Subcutaneous abdominal adipose tissue (tissue), 5 donors: ENCODE data around the gene SKP1.
A peak's percentile ranks its signal among the peaks of the same experiment; 100 is the strongest.
"Not testable (repeated sequence)": the region's sequence is repeated elsewhere in the genome, so short reads cannot be mapped to it uniquely, and the experiment has no call there.

ENCODE experiments used
- H3K27ac ChIP-seq: one replicate; pipeline ENCODE4 v1.7.0; 2013; ENCODE audit warnings: low read depth, mild to moderate bottlenecking, inconsistent platforms, low read length, moderate library complexity
- H3K27me3 ChIP-seq, 5 donors: one replicate each; pipeline ENCODE4 v1.7.0; 2013; ENCODE audit warnings: low read length in 5 of 5, inconsistent platforms in 1 of 5; ENCODE audit not compliant: control insufficient read depth in 5 of 5, insufficient read depth in 4 of 5
- H3K36me3 ChIP-seq, 5 donors: one replicate each; pipeline ENCODE4 v1.7.0; 2013; ENCODE audit warnings: low read length in 5 of 5; ENCODE audit not compliant: control insufficient read depth in 5 of 5, insufficient read depth in 5 of 5
- H3K4me1 ChIP-seq, 5 donors: one replicate each; pipeline ENCODE4 v1.7.0; 2013; ENCODE audit warnings: low read length in 5 of 5, mild to moderate bottlenecking in 3 of 5, moderate library complexity in 1 of 5; ENCODE audit not compliant: control insufficient read depth in 5 of 5, insufficient read depth in 5 of 5
- H3K4me3 ChIP-seq, 5 donors: one replicate each; pipeline ENCODE4 v1.7.0; 2013; ENCODE audit warnings: low read length in 5 of 5, low read depth in 1 of 5
- H3K9ac ChIP-seq, 5 donors: one replicate each; pipeline ENCODE4 v1.7.0; 2013; ENCODE audit warnings: low read length in 5 of 5, mild to moderate bottlenecking in 4 of 5, moderate library complexity in 3 of 5
- H3K9me3 ChIP-seq, 5 donors: one replicate each; pipeline ENCODE4 v1.7.0; 2013; ENCODE audit warnings: low read length in 5 of 5; ENCODE audit not compliant: control insufficient read depth in 5 of 5
- donor health status: healthy.
- donor health status: healthy.
- donor health status: healthy.
- donor health status: healthy.
- donor health status: healthy.

The SKP1 gene

DNA sequence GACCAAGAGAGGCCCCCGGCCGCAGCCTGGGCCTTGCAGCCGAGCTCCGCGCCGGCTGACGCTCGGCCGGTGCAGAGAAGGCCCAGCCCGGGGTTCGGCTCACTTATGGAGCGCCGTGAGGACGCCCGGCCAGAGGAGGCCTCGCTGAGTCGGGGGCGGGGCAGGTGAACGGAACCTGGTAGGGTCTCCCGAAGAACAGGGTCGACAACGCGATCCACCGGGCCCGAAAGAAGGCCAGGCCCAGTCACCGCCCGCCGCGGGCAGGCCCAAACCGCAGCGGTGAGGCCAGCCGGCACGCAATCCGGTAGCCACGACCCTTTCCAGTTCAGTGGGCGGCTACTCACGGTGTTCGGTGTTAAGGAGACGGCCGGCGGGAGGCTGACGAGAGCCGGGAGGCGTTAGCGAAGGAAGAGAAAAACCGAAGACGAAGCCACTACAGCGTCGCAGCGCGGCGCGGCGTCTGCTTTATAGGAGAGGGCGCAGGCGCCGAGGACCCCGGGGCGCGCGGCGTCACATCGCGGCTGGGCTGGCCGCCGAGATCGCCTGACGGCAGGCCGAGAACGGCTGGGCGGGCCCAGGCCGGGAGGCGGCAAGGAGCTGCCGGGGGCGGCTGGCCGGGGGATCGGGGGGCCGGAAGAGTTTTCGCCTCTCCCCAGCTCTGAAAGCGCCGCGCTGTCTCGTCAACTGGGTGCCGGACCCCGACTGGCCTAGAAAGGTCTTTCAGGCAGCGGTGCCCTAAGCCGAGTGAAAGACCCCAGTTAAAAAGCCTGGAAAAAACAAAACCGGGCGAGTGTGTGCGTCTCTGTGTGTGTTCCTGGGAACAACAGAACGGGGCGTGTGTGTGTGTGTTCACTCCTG, at the start of gene SKP1:
SKP1 (minus strand) TSS at position 440 of the 858 bp plus-strand sequence. CDS start 2,928 bp downstream, outside the sequence.
- Histone ChIP-seq H3K36me3 (peaks cover 4 to 15% (median 14%) of the 10 kb centered on the region in 5 donors), H3K4me3 (peak within 1 kb of the TSS; percentile 94 to 98 (median 96)), H3K9me3 (no peaks in the 10 kb centered on the region), H3K27me3 (no peaks in the 10 kb centered on the region), H3K9ac (peak within 1 kb of the TSS; percentile 91 to 100 (median 98)), H3K4me1 (peaks cover 2 to 36% (median 27%) of the 10 kb centered on the region in 5 donors), H3K27ac (peak within 1 kb of the TSS; percentile 98)

DNA sequence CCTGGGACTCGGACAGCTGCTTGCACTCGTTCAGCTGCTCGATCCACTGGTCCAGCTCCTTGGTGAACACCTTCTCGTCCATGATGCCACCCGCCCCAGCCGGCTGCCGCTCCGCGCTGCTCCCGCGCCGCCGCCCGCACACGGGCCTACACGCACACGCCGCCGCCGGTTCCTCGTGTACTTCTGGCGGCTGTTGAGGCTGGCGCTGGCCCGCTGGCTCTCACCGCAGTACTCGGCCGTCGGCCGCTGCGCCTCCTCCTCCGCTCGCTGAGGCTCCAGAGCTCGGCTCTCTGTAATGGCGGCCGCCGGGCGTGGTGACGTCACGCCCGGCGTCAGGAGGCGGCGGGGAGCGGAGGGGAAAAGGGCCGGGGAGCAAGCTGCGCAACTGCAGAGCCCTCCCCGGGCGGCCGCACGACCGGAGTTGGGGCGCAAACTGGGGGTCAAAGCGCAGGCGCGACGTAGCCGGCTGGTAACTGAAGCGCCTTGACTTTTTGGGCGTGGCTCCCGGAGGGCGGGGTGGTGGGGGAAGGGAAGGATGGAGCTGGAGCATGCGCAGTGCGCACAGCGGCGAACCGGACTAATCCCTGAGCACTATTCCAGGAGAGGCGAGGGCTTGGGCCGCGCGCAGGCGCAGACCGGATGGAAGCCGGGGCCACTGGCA, 49.2 kb upstream of the SKP1 start, which contains the start of gene PPP2CA:
PPP2CA (minus strand) TSS at position 294 of the 661 bp plus-strand sequence; CDS start at position 82, 212 bp downstream.
- peaks cover 2 to 53% (median 46%) of the 10 kb centered on the region in 5 donors for H3K4me1 ChIP-seq
- no peaks in the 10 kb centered on the region for H3K9me3 ChIP-seq
- peaks cover 0 to under 1% (median 0%) of the 10 kb centered on the region in 5 donors for H3K36me3 ChIP-seq
- H3K27me3 ChIP-seq, result no peaks in the 10 kb centered on the region
- peak within 1 kb of the TSS; percentile 100 for H3K27ac ChIP-seq
- peak within 1 kb of the TSS; percentile 98 to 100 (median 100) for H3K9ac ChIP-seq
- peak within 1 kb of the TSS; percentile 91 to 99 (median 95) for H3K4me3 ChIP-seq

- Histone ChIP-seq H3K27ac (peak overlapping the region; percentile 100), H3K9ac (peak overlapping the region; percentile 98 to 100 (median 100)), H3K9me3 (no peaks in the 10 kb centered on the region), H3K4me1 (peaks cover 2 to 50% (median 42%) of the 10 kb centered on the region in 5 donors), H3K4me3 (peak overlapping the region; percentile 91 to 99 (median 95)), H3K36me3 (peaks cover 3 to 6% (median 4%) of the 10 kb centered on the region in 5 donors), H3K27me3 (no peaks in the 10 kb centered on the region)
These were observed 48.4 kb upstream of the SKP1 start for GRCh38 chr5:134224888-134225779.

GRCh38 chr5:134223406-134224248, 46.9 kb upstream of the SKP1 start:
- H3K4me3 ChIP-seq, result peak overlapping the region; percentile 91 to 99 (median 95)
- H3K9ac ChIP-seq, result peak overlapping the region; percentile 8 to 100 (median 99)
- peaks cover 3 to 6% (median 4%) of the 10 kb centered on the region in 5 donors for H3K36me3 ChIP-seq
- H3K4me1 ChIP-seq, result peaks cover 5 to 63% (median 54%) of the 10 kb centered on the region in 5 donors
- no peaks in the 10 kb centered on the region for H3K9me3 ChIP-seq
- peak overlapping the region; percentile 100 for H3K27ac ChIP-seq
- no peaks in the 10 kb centered on the region for H3K27me3 ChIP-seq

- H3K4me1 ChIP-seq, result peaks cover 5 to 59% (median 53%) of the 10 kb centered on the region in 5 donors
- not testable (repeated sequence) for H3K27ac ChIP-seq, H3K27me3 ChIP-seq, H3K9me3 ChIP-seq, H3K36me3 ChIP-seq, H3K4me3 ChIP-seq
- peak overlapping the region in 1 of 5 donors; percentile 53 for H3K9ac ChIP-seq
These were observed 44.9 kb upstream of the SKP1 start for GRCh38 chr5:134221690-134222089.

GRCh38 chr5:134215757-134216156, 39.0 kb upstream of the SKP1 start:
- Histone ChIP-seq H3K9ac (peak overlapping the region in 1 of 5 donors; percentile 8), H3K9me3 (peaks cover 0 to 3% (median 0%) of the 10 kb centered on the region in 5 donors), H3K36me3 (peaks cover 2 to 5% (median 4%) of the 10 kb centered on the region in 5 donors), H3K4me1 (peaks cover 3 to 28% (median 24%) of the 10 kb centered on the region in 5 donors), H3K4me3 (no peak overlapping the region), H3K27ac (no peak overlapping the region), H3K27me3 (no peaks in the 10 kb centered on the region)

- not testable (repeated sequence) for H3K27me3 ChIP-seq, H3K9me3 ChIP-seq, H3K36me3 ChIP-seq, H3K27ac ChIP-seq, H3K9ac ChIP-seq, H3K4me3 ChIP-seq
- peaks cover 0 to 25% (median 14%) of the 10 kb centered on the region in 5 donors for H3K4me1 ChIP-seq
These were observed 34.7 kb upstream of the SKP1 start for GRCh38 chr5:134211263-134212031.

- no peak overlapping the region for H3K27ac ChIP-seq
- H3K4me1 ChIP-seq, result peaks cover 0 to 21% (median 8%) of the 10 kb centered on the region in 5 donors
- no peaks in the 10 kb centered on the region for H3K27me3 ChIP-seq
These were observed 32.9 kb upstream of the SKP1 start for GRCh38 chr5:134209477-134210245.

More at GRCh38 chr5:134209477-134210245, 32.9 kb upstream of the SKP1 start:
- no peak overlapping the region for H3K4me3 ChIP-seq
- H3K36me3 ChIP-seq, result peaks cover 0 to 6% (median 3%) of the 10 kb centered on the region in 5 donors
- peaks cover 0 to 3% (median 0%) of the 10 kb centered on the region in 5 donors for H3K9me3 ChIP-seq
- H3K9ac ChIP-seq, result no peak overlapping the region
